ENCODE measurements around the gene ARHGAP32.

ARHGAP32 gene

DNA sequence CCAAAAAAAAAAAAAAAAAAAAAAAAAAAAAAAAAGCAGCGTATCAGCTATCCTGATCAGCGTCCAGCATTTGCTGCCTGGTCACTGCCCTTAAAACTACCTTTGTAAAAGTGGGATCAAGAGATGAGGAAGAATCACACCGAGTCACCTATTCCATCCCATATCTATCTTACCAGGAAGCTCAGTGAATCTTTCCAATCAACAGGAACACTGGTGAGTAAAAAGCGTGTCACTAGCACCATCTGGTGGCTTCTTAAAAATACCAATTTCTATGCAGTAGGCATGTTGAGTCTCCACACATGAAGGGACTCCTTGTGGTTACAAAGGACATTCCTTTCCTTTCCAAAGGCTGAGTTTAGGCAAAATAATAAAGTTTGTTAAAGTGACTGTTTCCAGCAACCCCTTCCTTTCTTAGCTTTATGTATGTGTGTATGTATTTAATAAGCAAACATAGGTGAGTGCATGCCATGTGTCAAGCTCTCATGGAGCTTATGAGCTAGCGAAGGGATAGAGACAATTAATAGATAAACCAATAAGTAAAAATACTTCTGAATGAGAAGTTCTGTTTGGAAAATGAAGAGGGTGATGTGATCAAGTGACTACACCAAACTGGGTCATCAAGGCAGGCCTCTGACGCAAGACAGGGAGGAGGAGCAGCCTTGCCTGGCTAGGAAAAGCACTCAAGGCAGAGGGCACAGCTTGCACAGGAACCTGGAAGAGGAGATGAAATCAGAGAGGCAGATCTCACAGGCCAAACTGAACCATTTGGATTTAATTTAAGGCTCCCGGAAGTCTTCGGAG lies 235.5 kb downstream of the ARHGAP32 start:
- DNase-seq (ENCODE audit: low read depth in 3 of 3) = no peak

DNA sequence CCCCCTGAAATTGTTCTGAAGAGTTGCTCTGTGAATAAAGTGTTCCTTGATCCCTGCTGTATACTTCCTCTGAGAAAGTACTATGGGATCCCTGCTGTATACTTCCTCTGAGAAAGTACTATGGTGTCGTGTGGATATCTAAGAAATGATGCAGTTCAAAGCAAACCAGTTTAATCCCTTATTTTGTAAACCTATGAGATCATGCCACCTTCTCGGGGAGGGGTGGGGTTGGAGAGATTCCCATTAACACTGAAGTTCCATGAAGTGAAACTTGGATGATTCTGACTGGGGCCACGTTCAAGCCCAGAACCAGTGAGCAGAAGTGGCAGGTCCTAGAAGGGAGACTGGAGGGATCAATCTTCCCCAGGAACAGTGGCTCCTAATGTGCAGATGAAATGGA lies 236.5 kb downstream of the ARHGAP32 start:
- DNase-seq (ENCODE audit: low read depth in 3 of 3) = no peak

DNA sequence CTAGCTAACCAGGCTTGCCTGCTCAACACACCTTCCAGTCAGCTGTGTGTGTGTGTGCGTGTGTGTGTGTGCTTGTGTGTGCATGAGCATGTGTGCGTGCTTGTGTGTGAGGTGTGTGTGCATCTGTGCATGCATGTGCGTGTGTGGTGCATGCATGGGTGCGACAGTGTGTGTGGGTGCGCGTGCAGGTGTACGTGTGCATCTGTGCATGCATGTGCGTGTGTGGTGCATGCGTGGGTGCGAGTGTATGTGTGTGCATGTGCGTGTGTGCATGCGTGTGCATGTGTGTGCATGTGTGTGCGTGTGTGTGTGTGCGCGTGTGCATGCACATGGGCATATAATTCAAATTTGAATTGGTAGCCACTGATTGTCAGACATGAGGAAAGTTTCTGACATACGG lies 239.0 kb downstream of the ARHGAP32 start:
- no peak for DNase-seq (ENCODE audit: low read depth in 3 of 3)

DNA sequence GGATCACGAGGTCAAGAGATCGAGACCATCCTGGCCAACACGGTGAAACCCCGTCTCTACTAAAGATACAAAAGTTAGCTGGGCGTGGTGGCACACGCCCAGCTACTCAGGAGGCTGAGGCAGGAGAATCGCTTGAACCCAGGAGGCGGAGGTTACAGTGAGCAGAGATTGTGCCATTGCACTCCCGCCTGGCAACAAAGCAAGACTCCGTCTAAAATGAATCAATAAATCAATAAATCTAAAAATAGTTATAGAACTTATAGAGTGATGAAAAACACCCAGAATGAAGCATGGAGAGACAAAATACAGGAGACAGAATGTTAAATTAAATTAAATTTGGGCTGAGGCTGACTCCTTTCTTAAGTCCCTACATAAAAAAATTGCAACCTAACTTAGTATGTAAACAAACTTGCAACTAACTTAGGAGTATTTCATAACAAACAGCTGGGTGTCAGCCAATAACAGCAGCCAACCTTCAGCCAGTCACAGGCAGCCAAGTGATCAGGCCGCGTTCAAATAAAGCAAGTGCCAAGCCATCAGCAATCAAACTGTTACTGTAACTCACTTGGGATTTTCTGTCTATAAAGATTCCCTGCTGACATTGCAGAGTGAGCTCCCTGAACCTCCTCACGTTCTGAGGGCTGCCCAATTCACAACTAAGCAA lies 242.2 kb downstream of the ARHGAP32 start:
- no peak for DNase-seq (ENCODE audit: low read depth in 3 of 3)

DNA sequence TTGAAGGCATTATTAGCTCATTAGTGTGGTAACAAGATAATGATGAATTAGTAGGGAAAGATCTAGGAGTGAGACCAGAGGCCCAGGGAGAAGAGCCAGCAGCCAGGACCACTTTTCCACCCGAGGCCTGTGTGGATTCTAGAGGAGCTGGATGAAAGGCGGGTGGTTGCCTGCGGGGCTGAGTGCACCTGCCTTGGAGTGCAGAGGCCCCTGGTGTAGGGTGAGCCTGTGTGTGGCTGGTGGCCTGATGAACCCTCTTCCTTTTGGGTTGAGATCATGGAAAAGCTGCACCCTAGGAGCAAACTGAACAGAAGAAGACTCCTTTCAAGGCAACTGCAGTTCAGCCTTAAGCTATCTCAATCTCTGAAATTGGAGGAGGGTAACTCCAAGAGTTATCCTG lies 243.5 kb downstream of the ARHGAP32 start:
- no peak for DNase-seq (ENCODE audit: low read depth in 3 of 3)

DNA sequence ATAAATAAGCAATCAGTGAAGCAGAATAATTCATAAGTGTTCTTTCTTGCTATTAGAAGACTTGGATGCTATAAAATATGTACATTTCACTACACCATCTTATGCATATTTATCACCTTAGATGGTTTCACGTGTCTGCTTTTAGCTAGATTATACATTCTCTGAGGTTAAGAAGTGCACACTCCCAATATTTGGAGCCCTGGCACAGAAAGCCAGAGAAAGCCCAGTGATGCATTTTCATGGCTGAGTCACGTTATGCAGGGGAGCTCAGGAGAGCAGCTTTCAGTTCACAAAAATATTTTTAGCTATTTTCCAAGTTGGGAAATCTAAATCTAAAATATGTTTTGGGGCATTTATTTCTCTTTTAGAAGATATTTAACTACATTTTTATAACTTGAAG lies 244.4 kb downstream of the ARHGAP32 start:
- no peak for DNase-seq (ENCODE audit: low read depth in 3 of 3)

DNA sequence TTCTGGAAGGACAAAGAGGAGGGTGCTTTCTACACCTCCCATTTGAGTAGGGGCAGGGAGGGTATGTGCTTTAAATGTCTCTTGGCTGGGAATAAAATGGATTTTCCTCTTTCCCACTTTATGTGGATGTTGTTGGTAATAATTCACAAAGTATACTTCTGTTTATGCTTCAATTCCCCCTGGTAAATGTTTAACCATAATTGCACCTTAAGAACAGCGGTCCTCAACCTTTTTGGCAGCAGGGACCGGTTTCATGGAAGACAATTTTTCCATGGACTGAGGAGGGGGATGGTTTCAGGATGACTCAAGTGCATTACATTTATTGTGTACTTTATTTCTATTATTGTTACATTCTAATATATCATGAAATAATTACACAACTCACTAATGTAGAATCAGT lies 245.5 kb downstream of the ARHGAP32 start:
- DNase-seq (ENCODE audit: low read depth in 3 of 3) = no peak

DNA sequence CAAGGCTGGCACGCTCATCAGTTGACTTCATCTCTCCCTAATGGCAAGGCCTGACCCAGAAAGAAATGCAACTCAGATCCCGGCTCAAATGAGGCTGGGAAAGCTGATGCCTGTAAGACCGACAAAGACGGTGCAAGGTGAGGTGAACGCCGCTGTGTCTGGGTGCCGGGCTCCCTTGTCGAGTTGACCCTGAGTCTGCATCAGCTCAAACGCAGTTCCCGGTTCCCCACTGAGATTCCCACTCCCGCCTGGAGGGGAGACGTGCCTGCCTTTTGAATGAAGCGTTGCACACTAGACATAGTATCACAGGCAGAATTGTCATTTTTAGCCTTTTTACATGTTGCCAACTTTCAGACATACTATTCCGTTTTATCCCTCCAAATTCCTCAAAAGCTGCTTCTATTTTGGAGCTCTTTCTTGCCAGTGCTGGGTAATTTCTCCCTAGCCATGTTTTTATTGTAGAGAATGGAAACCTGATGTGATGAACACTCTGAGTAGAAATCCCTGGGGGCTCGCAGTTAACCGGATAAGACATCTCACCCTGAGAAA lies 248.6 kb downstream of the ARHGAP32 start:
- DNase-seq (ENCODE audit: low read depth in 3 of 3) = no peak

DNA sequence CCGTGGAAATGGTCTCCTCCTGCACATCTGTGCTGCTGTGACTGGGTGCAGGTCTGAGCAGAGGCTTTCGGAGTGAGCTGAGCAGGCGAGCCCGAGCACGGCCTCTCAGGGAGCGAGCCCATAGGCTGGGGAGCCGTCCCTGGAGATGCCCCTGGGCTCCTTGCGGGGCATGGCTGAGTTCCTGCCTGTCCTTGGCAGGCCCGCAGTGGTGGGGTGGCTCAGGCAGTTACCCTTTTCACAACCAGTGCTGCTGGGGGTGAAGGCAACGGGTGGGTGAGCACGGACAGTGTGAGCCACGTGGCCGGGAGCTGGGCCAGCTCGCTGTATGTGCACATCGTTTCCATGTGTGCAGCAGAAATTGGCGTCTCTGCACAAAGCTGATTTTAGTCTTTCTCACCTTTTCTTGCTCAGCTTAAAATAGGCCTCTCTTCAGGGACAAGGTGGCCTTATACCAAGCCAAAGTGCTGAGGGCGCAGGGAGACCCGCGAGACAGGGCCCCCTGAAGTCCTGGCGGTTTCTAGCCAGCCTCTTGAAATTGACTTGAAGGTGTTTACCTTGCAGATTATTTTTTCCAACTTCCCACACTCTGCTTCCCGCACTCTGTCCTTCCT lies 249.2 kb downstream of the ARHGAP32 start, which contains the start of gene TP53AIP1:
TSS of gene TP53AIP1 (minus strand) at position 55 of the 611 bp plus-strand sequence. CDS start 5,053 bp downstream, outside the sequence.
- DNase-seq (ENCODE audit: low read depth in 3 of 3) = no peak

DNA sequence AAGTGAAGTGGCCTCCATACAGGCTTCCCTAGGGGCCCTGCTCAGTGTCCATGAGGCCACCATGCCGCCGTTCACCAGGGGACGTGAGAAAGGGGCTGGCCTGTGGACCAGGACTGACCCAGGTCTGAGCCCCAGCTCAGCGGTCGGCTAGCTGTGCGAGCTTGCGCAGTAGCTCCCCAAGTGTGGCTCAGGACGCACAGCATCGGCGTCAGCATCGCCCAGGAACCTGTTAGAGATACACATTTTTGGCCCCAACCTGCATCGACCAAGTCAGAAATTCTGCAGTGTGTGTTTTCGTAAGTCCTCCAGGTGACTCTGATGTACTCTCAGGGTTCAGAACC lies 249.9 kb downstream of the ARHGAP32 start:
- no peak for DNase-seq (ENCODE audit: low read depth in 3 of 3)

DNA sequence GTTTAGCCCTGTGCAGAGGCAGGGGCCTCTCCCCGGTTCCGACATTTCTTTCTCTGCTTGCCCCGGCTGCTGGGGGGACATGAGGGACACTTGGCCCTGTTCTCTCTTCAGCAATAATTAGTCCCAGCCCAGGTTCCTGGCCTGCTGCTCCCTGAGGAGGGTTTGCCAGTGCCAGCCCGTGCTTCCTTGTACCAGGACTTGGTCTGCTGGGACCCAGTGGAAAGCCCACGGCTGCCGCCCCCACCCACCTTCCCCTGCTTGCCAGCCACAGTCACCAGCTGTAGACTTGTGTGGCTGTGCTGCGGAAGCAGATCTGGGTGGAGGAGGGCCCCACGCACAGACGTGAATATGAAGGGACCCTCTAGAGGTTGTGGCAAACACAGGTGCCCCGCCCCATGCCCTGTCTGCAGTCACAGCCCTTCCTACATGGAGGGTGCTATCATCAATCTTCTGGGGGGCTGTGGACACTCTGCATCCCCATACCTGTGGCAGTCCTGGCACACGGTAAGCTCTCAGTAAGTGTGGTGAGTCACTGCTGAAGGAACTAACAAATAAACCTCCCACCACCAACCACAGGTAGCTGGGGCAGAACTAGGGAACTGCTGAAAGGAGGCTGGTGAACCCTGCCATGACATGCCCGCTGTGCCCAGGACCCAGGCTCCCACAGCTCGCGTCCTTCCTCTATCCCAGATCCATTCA lies 250.4 kb downstream of the ARHGAP32 start:
- no peak for DNase-seq (ENCODE audit: low read depth in 3 of 3)

DNA sequence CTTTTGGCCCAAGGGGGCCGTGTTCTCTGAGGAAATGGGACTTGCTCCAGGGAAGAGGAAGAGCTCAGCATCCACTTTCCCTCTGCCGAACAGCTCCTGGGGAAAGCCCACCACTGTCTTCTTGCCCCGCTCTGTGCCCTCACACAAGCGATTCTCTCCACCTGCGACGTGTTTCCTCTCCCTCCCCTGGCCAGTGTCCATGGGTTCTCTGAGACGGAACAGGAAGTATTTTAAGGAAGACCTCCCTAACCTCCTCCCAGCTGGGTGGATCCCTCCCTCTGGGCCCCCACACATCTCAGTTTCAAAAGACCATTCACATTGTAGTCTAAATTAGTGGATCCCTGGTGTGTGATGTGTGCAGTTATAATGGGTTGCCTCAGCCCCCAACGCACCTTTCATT lies 251.0 kb downstream of the ARHGAP32 start:
- no peak for DNase-seq (ENCODE audit: low read depth in 3 of 3)

DNA sequence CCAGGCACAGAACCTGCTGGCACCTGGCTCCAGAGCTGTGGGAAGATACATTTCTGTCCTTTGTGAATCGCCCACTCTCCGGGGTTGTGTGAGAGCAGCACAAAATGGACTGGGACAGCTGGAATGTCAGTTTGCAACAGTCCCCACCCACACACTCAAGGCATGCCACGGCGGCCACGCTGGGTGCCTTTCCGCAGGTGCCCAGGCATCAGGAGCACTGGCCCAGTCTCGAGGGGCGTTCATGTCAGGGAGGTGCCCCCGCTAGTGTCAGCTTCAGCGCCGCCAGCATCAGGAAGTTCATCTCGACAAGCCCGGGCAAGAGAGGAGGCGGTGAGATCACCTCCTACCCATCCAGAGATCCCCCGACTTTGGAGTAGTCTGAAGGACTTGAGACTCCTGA lies 251.5 kb downstream of the ARHGAP32 start:
- DNase-seq (ENCODE audit: low read depth in 3 of 3) = no peak

DNA sequence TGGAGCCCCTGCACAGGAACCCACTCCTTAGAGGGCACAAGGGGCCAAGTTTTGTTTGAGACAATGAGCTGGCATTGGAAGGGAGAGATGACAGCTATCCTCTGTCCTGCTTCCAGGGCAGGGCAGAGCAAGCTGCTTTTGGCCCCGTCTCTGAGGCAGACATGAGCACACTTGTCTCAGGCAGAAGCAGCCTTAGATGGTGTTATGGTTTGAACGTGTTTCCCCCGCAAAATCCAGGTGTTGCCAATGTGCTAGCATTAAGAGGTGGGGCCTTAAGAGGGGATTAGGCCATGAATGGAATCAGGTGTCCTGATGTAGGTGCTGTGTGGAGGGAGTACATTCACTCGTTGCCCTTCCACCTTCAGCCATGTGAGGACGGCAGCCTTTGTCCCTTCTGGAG lies 252.0 kb downstream of the ARHGAP32 start:
- DNase-seq (ENCODE audit: low read depth in 3 of 3) = no peak

DNA sequence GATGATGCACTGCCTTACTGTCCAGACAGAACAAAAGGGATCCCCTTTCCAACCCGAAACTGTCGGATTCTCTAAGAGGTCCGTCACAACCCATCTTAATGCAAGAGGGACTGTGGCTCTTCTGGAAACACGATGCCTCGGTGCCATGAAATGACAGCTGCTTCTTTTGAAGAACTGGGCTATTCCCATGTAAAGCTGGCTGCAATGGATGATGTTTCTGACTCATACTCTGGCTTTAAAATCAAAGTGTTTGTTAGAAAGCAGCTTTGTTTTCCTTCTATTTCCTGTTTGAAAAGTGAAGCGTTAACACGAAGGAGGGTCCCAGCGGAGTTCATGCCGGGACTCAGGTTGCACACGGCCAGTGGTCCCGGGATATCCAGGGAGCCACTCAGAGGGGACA lies 252.5 kb downstream of the ARHGAP32 start:
- DNase-seq (ENCODE audit: low read depth in 3 of 3) = no peak

DNA sequence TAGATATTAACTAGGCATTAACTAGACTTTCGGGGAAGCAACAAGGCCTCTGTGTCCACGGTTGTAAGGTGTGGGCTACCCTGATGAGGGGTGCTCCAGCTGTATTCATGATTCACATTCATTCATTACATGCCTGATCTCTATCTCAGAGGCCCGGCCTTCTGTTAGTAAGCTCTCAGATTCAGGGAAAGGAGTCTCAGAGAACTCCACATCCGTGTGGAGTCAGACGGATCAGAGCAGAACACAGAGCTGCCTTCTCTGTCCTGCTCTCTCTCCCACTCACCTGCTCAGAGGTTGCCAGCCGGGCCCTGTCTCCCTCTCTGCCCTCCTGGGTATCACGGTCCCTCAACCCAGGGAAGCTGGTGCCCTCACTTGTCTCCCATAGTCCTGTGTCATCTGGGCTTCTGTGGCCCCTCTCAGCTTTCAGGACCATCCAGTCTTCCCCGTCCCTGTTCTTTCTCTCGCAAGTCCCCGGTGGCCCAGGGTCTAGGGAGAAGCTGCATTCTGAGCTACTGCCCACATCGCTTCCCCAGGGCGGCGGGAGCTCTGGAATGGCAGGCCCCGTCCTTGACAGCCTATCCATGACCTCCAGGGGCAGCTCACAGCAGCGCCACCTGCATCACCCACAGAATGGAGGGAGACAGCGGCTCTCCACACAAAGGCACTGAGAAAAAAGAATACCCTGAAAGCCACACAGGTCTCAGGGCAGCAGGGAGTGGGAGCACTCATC lies 253.8 kb downstream of the ARHGAP32 start:
- no peak for DNase-seq (ENCODE audit: low read depth in 3 of 3)

DNA sequence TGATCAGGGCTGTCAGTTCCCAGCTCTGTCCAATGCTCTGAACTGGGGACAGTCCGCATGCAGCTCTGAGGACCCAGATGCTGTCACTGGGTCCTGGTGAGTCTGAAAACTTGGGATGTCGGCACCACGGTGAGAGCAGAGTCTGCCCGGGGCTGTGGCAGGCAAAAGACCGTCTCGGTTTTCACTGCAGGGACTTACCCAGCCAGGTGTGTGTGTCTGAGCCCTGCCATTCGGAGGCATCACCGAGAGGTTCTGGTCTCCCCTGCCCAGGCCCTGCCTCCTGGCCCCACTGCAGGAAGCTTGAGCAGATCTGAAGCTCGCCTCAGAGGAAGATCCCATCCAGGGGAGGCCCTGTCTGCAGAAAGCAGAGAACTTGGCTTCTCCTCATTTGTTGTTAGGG lies 254.6 kb downstream of the ARHGAP32 start:
- DNase-seq (ENCODE audit: low read depth in 3 of 3) = no peak

DNA sequence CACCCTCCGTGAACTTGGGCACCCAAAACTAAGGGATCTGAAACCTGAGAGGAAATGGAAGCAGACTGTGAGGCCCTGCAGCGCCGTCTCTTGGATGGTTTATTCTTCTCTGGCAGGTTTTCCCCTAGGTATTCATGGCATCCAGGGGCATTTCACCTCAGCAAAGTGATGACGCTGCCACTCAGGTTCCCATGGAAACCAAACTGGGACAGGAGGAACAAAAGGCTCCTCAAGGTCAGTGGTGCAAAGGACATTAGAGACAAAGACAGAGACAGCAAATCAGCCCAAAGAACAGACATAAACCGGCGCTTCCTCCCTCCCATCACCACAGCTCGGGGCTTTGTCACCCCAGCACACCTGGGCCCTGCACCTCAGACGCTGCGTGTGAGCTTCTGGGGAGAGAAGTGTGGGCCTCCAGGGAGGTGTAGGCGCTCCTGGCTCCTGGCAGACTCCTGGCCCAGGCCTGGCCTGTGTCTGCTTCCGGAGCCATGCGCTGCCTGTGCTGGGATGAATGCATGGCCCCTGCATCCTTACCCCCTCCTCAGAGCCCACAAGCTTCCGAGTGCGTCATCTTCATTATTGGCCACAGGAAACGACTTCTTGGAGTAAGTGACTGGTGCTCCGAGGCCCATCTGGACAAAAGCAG lies 255.4 kb downstream of the ARHGAP32 start:
- DNase-seq (ENCODE audit: low read depth in 3 of 3) = no peak

DNA sequence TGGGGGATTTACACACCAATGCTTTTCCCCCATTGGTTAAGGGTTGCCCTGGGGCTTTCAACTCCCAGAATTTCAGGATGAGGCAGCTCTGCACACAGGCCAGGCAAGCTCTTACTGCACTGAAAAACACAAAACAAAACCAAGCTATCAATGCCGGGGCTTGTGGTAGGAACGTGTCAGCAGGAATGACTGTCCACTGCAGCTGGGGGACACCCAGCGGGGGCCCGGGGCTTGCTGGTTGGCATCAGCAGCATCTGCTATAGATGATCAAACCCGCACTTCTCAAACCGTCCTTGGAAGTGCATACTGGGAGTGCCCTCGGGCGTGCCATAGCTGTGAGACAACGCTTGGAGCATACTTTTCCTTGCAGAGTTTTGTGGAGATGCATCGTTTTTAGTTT lies 257.2 kb downstream of the ARHGAP32 start:
- DNase-seq (ENCODE audit: low read depth in 3 of 3) = no peak

DNA sequence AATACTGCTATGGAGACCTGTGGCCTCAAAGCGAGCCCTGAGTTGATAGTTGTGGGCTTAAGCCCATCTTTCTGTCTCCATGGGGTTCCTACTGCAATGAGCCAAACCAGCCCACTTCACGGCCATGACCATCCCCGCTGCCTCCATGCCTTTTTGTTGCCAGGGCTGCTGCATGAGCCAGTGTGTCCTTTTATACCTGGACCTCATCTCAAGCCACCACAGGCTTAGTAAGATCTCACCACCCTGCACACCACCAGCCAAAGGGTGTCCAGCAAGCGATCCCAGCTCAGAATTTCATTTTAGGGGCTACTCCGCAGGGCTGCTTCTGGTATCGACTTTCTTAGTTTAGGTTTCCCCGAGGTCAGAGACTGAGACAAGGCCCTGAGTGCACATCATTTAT lies 257.8 kb downstream of the ARHGAP32 start:
- DNase-seq (ENCODE audit: low read depth in 3 of 3) = no peak
